Anterior cingulate cortex (tissue), 58 donors: ENCODE data around the gene ELMO2.
"Not testable (repeated sequence)": the region's sequence is repeated elsewhere in the genome, so short reads cannot be mapped to it uniquely, and the experiment has no call there.

Experiments
- DNase-seq, 58 donors: peaks; one replicate each; lab custom pipeline; 2025; lab: John Stamatoyannopoulos, UW

The ELMO2 gene

GRCh38 chr20:46406986-46407670 lies 713 bp upstream of the ELMO2 start:
- peak in 51 of 58 donors; percentile 37 to 87 (median 71) for DNase-seq

GRCh38 chr20:46402331-46402811 lies 4.0 kb downstream of the ELMO2 start:
- peak in 41 of 58 donors; percentile 9 to 83 (median 34) for DNase-seq

GRCh38 chr20:46401478-46401860 lies 4.9 kb downstream of the ELMO2 start:
- DNase-seq = no peak

GRCh38 chr20:46400828-46401477 lies 5.5 kb downstream of the ELMO2 start:
- DNase-seq = no peak

GRCh38 chr20:46400253-46400652 lies 6.2 kb downstream of the ELMO2 start:
- DNase-seq = peak in 1 of 58 donors; percentile 16

GRCh38 chr20:46399401-46399800 lies 7.0 kb downstream of the ELMO2 start:
- DNase-seq = no peak

- no peak for DNase-seq
Observed at GRCh38 chr20:46398963-46399362, 7.5 kb downstream of the ELMO2 start.

GRCh38 chr20:46396052-46396740 lies 10.2 kb downstream of the ELMO2 start:
- DNase-seq = no peak

GRCh38 chr20:46394872-46395760 lies 11.3 kb downstream of the ELMO2 start:
- no peak for DNase-seq

GRCh38 chr20:46393967-46394366 lies 12.4 kb downstream of the ELMO2 start:
- DNase-seq = peak in 2 of 58 donors; percentile 17 to 25

GRCh38 chr20:46388937-46389336 lies 17.5 kb downstream of the ELMO2 start:
- DNase-seq = peak in 2 of 58 donors; percentile 17 to 21

- no peak for DNase-seq
Observed at GRCh38 chr20:46388201-46388836, 18.1 kb downstream of the ELMO2 start.

GRCh38 chr20:46387054-46387453 lies 19.4 kb downstream of the ELMO2 start:
- not testable (repeated sequence) for DNase-seq

GRCh38 chr20:46378412-46379009 lies 27.9 kb downstream of the ELMO2 start:
- no peak for DNase-seq

GRCh38 chr20:46377518-46377917 lies 28.9 kb downstream of the ELMO2 start:
- DNase-seq = no peak

GRCh38 chr20:46376196-46376785 lies 30.1 kb downstream of the ELMO2 start:
- DNase-seq = peak in 1 of 58 donors; percentile 38

GRCh38 chr20:46375771-46376170 lies 30.6 kb downstream of the ELMO2 start:
- peak in 1 of 58 donors; percentile 11 for DNase-seq

GRCh38 chr20:46374383-46374782 lies 32.0 kb downstream of the ELMO2 start:
- DNase-seq = no peak

- DNase-seq = no peak
Observed at GRCh38 chr20:46371656-46372055, 34.8 kb downstream of the ELMO2 start.
